ENCODE data around the gene PSMC5. TPM values are rescaled to one million over a fixed set of nuclear protein-coding genes. Genes with fewer than 3 reads are reported as not detected.
A peak's percentile ranks its signal among the peaks of the same experiment; 100 is the strongest.

The PSMC5 gene
- total and polyA plus RNA-seq, 9 of the 15 experiments (the other 6 are each of a cell fraction or from before 2014, with no cell fraction given): 89.2 to 393 (median 161) TPM

DNA sequence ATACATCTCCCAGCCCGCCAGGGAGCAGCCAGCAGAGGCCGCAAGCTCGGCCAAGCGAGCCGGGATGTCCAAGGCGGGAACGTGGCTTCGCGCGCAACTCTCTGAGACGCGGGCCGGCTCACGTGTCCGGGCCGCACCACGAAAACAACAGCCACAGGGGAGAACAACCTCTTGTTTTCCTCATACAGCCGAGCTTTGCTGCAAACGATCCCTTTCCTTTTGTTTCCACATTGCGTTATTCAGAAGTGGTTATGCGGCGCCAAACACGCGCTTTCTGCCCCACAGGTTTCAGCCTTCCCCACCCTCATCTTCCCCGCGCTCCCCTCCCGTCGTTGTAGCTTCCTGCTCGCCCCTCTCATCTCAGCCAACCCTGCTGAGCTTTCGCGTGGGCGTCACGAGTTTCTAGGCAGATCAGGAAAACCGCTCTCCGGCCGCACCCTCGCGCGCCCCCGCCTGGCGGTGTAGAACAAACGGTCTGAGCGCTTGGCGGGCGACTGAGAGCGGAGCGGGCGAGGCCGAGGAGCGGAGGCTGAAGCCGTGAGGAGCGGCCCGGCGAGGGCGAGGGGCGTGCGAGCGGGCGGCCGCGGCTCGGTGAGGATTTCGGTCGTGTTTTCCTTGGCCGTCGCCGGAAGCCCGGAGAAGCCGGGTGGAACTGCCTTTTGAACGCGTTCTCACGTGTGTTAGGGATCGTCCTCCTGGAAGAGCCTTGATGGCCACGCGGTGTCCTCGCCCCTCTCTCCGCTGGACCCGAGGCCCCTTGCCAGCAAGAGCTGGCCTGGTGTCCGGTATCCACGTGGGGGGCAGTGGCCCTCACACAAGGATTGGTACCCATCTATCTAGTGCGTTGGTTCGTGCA, 21.8 kb downstream of the PSMC5 start (continued):
- TF ChIP-seq, protein P1, sequence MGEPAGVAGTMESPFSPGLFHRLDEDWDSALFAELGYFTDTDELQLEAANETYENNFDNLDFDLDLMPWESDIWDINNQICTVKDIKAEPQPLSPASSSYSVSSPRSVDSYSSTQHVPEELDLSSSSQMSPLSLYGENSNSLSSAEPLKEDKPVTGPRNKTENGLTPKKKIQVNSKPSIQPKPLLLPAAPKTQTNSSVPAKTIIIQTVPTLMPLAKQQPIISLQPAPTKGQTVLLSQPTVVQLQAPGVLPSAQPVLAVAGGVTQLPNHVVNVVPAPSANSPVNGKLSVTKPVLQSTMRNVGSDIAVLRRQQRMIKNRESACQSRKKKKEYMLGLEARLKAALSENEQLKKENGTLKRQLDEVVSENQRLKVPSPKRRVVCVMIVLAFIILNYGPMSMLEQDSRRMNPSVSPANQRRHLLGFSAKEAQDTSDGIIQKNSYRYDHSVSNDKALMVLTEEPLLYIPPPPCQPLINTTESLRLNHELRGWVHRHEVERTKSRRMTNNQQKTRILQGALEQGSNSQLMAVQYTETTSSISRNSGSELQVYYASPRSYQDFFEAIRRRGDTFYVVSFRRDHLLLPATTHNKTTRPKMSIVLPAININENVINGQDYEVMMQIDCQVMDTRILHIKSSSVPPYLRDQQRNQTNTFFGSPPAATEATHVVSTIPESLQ (CRISPR knock-in tag; IDR thresholded peaks at IDR 0.05): peak; percentile 97; the same call in 1 of the 2 replicates
- TF ChIP-seq ELF1 (tag; IDR thresholded peaks at IDR 0.05): no peak
- no peak for TF ChIP-seq ZNF184 (CRISPR knock-in tag; IDR thresholded peaks at IDR 0.05)
- no peak for TF ChIP-seq JUNB (CRISPR knock-in tag; conservative IDR thresholded peaks at IDR 0.05)
- TF ChIP-seq, protein P2, sequence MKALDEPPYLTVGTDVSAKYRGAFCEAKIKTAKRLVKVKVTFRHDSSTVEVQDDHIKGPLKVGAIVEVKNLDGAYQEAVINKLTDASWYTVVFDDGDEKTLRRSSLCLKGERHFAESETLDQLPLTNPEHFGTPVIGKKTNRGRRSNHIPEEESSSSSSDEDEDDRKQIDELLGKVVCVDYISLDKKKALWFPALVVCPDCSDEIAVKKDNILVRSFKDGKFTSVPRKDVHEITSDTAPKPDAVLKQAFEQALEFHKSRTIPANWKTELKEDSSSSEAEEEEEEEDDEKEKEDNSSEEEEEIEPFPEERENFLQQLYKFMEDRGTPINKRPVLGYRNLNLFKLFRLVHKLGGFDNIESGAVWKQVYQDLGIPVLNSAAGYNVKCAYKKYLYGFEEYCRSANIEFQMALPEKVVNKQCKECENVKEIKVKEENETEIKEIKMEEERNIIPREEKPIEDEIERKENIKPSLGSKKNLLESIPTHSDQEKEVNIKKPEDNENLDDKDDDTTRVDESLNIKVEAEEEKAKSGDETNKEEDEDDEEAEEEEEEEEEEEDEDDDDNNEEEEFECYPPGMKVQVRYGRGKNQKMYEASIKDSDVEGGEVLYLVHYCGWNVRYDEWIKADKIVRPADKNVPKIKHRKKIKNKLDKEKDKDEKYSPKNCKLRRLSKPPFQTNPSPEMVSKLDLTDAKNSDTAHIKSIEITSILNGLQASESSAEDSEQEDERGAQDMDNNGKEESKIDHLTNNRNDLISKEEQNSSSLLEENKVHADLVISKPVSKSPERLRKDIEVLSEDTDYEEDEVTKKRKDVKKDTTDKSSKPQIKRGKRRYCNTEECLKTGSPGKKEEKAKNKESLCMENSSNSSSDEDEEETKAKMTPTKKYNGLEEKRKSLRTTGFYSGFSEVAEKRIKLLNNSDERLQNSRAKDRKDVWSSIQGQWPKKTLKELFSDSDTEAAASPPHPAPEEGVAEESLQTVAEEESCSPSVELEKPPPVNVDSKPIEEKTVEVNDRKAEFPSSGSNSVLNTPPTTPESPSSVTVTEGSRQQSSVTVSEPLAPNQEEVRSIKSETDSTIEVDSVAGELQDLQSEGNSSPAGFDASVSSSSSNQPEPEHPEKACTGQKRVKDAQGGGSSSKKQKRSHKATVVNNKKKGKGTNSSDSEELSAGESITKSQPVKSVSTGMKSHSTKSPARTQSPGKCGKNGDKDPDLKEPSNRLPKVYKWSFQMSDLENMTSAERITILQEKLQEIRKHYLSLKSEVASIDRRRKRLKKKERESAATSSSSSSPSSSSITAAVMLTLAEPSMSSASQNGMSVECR (CRISPR knock-in tag; IDR thresholded peaks at IDR 0.05): no peak; the same call in 1 of the 2 replicates
- TF ChIP-seq TSC22D4 (tag; IDR thresholded peaks at IDR 0.05): no peak
- no peak for TF ChIP-seq KLF10 (CRISPR knock-in tag; IDR thresholded peaks at IDR 0.05)
- peak; percentile 76; the same call in 1 of the 2 replicates for TF ChIP-seq CTBP1 (IDR thresholded peaks at IDR 0.05; ENCODE audit: borderline replicate concordance)
- peak; percentile 97 for TF ChIP-seq ZNF224 (CRISPR knock-in tag; IDR thresholded peaks at IDR 0.05)
- peak; percentile 28; the same call in 1 of the 2 replicates for TF ChIP-seq ZNF121 (CRISPR knock-in tag; conservative IDR thresholded peaks at IDR 0.05)
- peak; percentile 89 for TF ChIP-seq SP1 (CRISPR knock-in tag; IDR thresholded peaks at IDR 0.05)
- TF ChIP-seq TFAM (CRISPR knock-in tag; conservative IDR thresholded peaks at IDR 0.05): no peak
- TF ChIP-seq TARDBP (IDR thresholded peaks at IDR 0.05): peak; percentile 62; the same call in 1 of the 2 replicates
- peak; percentile 84 for TF ChIP-seq ZNF584 (CRISPR knock-in tag; IDR thresholded peaks at IDR 0.05; ENCODE audit: low read depth)
- TF ChIP-seq KDM1A (IDR thresholded peaks at IDR 0.05): no peak
- no peak for TF ChIP-seq ZNF140 (CRISPR knock-in tag; IDR thresholded peaks at IDR 0.05)
- TF ChIP-seq CHAMP1 (IDR thresholded peaks at IDR 0.05): peak; percentile 77
- TF ChIP-seq ZNF174 (CRISPR knock-in tag; IDR thresholded peaks at IDR 0.05): peak; percentile 76; the same call in 1 of the 2 replicates
- TF ChIP-seq POLR2A (conservative IDR thresholded peaks at IDR 0.05): peak; percentile 48; the same call in 1 of the 2 replicates

Measured in K562 (cell line).